SKM-1 (cell line): ENCODE results near the gene IBA57.
A peak's percentile ranks its signal among the peaks of the same experiment; 100 is the strongest.

ENCODE experiments used
- DNase-seq: peaks from one replicate; lab custom pipeline; 2025; ENCODE audit not compliant: unreplicated experiment; lab: John Stamatoyannopoulos, UW

IBA57 gene

GRCh38 chr1:228155596-228156514, 9.7 kb upstream of the IBA57 start:
- DNase-seq: no peak

DNA sequence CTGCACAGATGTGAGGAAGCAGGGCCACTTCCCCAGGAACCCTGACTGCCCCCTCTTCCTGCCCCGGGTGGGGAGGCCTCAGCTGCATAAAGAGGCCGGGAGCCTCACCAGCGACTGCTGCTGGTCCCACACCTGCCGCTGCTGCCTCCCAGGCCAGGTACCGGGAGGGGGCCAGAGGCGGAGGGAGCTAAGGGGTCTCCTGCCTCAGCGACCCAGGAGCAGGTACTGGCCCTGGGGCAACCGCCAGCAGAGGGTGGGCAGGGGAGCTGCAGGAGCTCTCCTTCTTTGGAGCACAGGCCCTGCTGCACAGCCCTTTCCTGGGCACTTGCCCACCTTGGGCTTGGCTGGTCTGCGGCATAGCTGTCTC, 9.1 kb upstream of the IBA57 start:
- DNase-seq: no peak

GRCh38 chr1:228156941-228157728, 8.5 kb upstream of the IBA57 start:
- no peak for DNase-seq

- no peak for DNase-seq
Observed at GRCh38 chr1:228157729-228158126, 7.9 kb upstream of the IBA57 start.

GRCh38 chr1:228158151-228159007, 7.2 kb upstream of the IBA57 start:
- DNase-seq: no peak

- DNase-seq: no peak
Observed at GRCh38 chr1:228159008-228159665, 6.5 kb upstream of the IBA57 start.

- DNase-seq: no peak
Observed at GRCh38 chr1:228160201-228160761, 5.3 kb upstream of the IBA57 start.

GRCh38 chr1:228161362-228161761, 4.2 kb upstream of the IBA57 start:
- DNase-seq: no peak

DNA sequence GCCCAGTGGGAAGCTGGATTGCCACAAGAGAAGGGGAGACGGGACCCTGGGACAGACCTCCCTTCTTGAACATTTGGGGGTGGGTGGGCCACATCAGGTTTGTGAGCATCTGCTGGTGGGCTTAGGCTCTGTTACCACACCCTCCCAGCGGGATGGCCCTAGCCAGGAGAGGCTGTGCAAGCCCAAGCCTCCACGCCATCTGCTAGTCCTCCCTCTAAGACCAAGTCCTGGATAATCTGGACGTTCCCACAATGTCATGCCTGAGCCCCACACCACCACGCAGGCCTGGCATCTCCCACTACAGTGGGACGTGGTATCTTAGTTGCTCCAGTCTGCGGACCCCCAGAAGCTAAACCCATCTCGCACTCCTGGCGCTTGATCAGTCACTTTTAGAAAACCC, 3.7 kb upstream of the IBA57 start:
- no peak for DNase-seq

DNA sequence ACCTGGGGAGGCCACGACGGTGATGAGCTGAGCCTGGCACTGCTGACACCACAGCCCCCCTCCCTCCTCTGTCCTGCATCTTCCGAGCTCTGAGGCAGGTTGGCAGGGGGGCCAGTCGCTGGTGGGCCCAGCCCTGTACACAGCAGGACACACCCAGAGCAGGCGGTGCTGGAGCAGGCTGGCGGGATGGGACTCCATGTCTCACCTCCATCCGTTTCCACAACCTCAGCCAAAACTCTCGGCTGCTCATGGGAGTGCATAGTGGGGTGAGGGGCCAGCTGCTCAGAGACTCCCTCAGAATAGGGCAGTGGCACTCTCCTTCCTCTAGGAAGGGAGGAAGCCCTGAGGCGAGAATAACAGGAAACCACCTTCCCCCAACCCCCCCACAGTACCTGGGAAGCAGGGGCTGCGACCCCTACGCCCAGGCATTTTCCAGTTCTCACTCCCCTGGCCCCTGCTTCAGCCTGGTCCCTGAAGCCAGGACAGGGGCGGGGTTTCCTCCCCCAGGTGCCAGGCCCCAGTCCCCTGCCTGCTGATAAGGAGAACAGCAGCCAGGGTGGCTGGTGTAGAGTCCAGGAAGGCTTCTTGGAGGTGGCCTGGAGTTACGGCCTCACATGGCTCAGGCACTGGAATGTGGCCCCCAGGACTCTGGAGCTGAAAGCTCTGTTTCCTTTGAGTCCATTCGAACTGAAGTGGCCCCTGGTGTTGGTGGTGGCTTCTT, 3.2 kb upstream of the IBA57 start:
- DNase-seq: no peak

- DNase-seq: no peak
Observed at GRCh38 chr1:228163007-228163753, 2.4 kb upstream of the IBA57 start.

DNA sequence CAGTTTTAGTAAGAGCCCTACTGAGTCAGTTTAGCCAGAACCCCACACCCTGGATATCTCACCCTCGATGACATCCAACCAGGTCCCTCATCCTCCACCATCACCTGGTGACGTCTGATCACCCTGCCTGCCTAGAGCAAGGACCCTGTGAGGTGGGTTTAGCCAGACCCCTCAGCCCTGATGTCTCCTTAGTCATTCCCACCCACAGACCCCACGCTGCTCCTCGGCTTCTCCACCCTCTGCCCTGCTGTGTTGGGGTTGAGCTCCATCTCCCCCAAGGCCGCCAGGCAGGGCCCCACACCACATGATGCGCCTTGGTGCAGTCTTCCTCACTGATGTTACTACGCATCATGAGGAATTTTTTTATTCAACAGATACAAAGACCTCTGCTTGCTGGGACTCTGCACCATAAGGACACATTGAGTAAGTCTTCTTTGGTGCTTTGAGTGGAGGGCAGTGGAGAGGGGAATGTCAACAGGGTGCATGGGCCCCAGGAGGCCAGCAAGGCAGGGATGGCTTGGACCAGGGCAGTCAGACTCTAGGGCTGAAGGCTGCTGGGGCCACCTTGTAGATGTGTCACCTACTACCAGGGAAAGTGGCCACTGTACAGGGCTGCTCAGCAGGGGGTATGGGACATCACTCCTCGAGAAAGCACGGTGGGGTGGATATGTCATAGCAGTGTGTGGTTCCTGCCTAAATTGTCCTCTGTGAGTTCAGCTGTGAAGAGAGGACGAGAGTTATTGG, 1.7 kb upstream of the IBA57 start:
- DNase-seq: no peak

GRCh38 chr1:228164561-228165371, 838 bp upstream of the IBA57 start:
- peak; percentile 85 for DNase-seq

DNA sequence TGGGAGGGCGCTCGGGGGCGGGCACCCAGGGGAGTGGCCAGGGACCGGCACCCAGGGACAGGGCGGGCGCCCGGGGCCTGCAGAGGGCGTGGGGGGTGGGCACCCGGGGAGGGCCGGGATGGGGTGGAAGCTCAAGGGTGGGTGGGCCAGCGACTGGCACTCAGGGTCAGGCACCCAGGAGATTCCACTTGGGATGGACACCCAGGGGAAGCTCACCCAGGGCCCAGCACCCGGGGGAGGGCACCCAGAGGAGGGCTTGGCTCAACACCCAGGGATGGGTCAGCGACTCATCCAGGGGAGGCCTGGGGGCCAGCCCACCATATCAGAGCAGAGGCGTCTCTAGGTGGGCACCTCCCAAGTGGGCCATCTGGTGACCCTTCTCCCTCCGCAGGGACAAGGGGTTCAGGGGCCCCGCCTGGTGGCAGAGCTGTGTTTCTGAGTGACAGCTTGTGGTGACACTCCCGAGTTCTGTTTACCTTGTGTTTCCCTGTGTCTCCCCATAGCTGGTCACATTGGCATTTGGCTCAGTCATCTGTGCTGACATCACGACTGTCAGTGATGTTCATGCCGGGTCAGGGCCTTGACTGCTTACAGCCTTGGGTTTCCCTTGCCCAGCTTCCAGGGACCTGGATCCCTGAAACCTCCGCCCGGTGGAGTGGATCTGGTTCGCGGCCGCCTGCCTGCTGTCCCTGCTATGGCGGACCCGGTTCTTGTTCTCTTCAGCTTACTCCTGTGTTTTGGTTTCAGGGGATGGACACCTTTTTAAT, 749 bp downstream of the IBA57 start:
- peak; percentile 41 for DNase-seq

- DNase-seq: no peak
Observed at GRCh38 chr1:228168563-228169270, 3.1 kb downstream of the IBA57 start.

DNA sequence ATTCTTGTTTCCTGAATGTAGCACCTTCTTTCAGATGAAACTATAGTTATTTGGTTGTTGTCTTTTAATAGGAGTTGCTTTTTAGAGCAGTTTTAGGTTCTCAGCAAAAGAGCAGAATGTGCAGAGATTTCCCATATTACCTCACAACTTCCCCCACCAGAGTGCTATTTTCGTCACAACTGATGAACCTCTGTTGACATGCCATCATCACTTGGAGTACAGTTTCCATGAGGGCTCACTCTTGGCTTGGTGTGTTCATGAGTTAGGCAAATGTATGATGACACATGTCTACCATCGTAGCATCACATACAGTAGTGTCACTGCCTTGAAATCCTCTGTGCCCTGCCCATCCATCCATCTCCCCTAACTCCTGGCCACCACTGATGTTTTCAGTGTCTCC, 3.7 kb downstream of the IBA57 start:
- no peak for DNase-seq
